ENCODE data around the gene C9orf152. TPM values are rescaled to one million over a fixed set of nuclear protein-coding genes. Genes with fewer than 3 reads are reported as not detected.

The C9orf152 gene
- total and polyA plus RNA-seq, 10 of the 15 experiments (the other 5 are each of a cell fraction or from before 2014, with no cell fraction given) = 0.04 TPM; not detected in 9

DNA sequence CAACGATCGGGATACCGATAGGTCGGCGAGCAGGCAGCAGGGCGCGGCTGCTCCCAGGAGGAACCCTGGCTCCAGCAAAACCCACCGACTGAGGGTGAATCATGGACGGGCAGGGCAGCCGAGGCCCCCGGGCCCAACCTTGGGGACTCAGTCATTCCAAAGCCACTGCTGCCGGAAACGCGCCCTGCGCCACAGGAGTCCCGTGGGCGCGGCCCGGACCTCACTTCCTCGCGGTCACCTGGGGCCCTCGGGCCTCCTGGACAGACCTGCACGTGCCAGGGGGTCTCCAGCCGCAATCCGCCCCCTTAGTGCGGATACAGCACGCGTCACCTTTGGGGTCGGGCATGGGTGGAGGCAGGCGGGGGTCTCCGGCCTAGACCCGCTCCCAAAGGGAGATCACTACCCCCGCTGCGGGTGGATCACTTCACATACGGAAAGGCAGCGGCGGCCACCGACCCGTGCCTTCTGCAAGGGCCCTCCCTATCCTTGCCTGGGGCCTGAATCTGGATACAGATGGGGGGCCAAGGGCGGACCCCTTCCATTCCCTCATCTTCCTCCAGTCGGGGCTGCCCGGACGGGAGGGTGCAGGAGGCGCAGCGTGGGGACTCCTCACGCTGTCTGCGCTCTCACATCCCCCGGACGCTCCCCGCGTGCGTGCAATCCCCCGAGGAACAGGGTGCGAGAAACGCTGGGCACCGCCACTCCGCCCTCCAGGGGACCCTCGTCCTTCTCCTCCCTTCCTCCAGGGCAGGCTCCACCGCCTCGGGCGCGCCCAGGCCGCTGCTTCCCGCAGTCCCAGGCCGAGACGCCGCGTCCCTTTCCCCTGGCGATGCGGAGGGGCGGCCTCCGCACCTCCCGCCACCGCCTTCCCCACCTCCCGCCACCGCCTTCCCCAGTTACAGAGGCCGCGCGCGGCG, 47.8 kb upstream of the C9orf152 start (continued):
- TF ChIP-seq RELB (IDR thresholded peaks at IDR 0.05; ENCODE audit: low read depth) = 0 out of 2 replicates have a peak, but pooled peaks have one; percentile 30
- no peak for TF ChIP-seq TCF12 (IDR thresholded peaks at IDR 0.05; ENCODE audit: low read depth, low read length)
- no peak for TF ChIP-seq CBX3 (IDR thresholded peaks at IDR 0.05; ENCODE audit: borderline replicate concordance, low read depth)
- no peak for TF ChIP-seq EGR1 (IDR thresholded peaks at IDR 0.05; ENCODE audit: borderline replicate concordance in 1 of 2, low read depth in 2 of 2, low read length in 2 of 2)
- no peak for TF ChIP-seq WRNIP1 (IDR thresholded peaks at IDR 0.05; ENCODE audit: borderline replicate concordance, low read depth, low read length)
- TF ChIP-seq YBX1 (IDR thresholded peaks at IDR 0.05) = no peak
- 0 out of 2 replicates have a peak, but pooled peaks have one; percentile 39 for TF ChIP-seq CHD1 (IDR thresholded peaks at IDR 0.05; ENCODE audit: low read depth, low read length)
- TF ChIP-seq ZBED1 (IDR thresholded peaks at IDR 0.05; ENCODE audit: borderline replicate concordance) = 0 out of 2 replicates have a peak, but pooled peaks have one; percentile 22
- TF ChIP-seq FOS (IDR thresholded peaks at IDR 0.05; ENCODE audit: borderline replicate concordance, extremely low read depth, insufficient read length) = no peak
- 0 out of 2 replicates have a peak, but pooled peaks have one; percentile 16 for TF ChIP-seq POLR2A (IDR thresholded peaks at IDR 0.05; ENCODE audit: low read depth, low read length)
- peak; percentile 25; the same call in 1 of the 2 replicates for TF ChIP-seq SPI1 (IDR thresholded peaks at IDR 0.05; ENCODE audit: borderline replicate concordance, insufficient read depth, low read depth, low read length)
- peak; percentile 54; the same call in 1 of the 2 replicates for TF ChIP-seq ZBTB40 (IDR thresholded peaks at IDR 0.05; ENCODE audit: borderline replicate concordance)
- peak; percentile 58 for TF ChIP-seq RUNX3 (IDR thresholded peaks at IDR 0.05; ENCODE audit: low read length)
- 0 out of 2 replicates have a peak, but pooled peaks have one; percentile 23 for TF ChIP-seq NR2F1 (conservative IDR thresholded peaks at IDR 0.05)
- TF ChIP-seq USF2 (IDR thresholded peaks at IDR 0.05; ENCODE audit: borderline replicate concordance, low read depth, low read length) = no peak; the same call in 1 of the 2 replicates
- peak; percentile 95 to 99 for TF ChIP-seq BHLHE40 (IDR thresholded peaks at IDR 0.05; ENCODE audit: borderline replicate concordance in 1 of 2, low read depth in 2 of 2, low read length in 1 of 2)
- TF ChIP-seq, protein P1, sequence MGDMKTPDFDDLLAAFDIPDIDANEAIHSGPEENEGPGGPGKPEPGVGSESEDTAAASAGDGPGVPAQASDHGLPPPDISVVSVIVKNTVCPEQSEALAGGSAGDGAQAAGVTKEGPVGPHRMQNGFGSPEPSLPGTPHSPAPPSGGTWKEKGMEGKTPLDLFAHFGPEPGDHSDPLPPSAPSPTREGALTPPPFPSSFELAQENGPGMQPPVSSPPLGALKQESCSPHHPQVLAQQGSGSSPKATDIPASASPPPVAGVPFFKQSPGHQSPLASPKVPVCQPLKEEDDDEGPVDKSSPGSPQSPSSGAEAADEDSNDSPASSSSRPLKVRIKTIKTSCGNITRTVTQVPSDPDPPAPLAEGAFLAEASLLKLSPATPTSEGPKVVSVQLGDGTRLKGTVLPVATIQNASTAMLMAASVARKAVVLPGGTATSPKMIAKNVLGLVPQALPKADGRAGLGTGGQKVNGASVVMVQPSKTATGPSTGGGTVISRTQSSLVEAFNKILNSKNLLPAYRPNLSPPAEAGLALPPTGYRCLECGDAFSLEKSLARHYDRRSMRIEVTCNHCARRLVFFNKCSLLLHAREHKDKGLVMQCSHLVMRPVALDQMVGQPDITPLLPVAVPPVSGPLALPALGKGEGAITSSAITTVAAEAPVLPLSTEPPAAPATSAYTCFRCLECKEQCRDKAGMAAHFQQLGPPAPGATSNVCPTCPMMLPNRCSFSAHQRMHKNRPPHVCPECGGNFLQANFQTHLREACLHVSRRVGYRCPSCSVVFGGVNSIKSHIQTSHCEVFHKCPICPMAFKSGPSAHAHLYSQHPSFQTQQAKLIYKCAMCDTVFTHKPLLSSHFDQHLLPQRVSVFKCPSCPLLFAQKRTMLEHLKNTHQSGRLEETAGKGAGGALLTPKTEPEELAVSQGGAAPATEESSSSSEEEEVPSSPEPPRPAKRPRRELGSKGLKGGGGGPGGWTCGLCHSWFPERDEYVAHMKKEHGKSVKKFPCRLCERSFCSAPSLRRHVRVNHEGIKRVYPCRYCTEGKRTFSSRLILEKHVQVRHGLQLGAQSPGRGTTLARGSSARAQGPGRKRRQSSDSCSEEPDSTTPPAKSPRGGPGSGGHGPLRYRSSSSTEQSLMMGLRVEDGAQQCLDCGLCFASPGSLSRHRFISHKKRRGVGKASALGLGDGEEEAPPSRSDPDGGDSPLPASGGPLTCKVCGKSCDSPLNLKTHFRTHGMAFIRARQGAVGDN (IDR thresholded peaks at IDR 0.05) = peak; percentile 62

All from GM12878 (cell line).